Endothelial cell (in vitro differentiated cells): Measurements from ENCODE around the gene BACE2. TPM values are rescaled to one million over a fixed set of nuclear protein-coding genes. Genes with fewer than 3 reads are reported as not detected.

ENCODE experiments used
- DNase-seq: peaks from one replicate; pipeline ENCODE4 v3.0.0; 2021; ENCODE audit warnings: low spot score
- H3K27ac Mint-ChIP-seq: one replicate; pipeline ENCODE4 v1.8.0; 2021; ENCODE audit warnings: mixed read lengths, inconsistent platforms; ENCODE audit not compliant: unreplicated experiment
- H3K27me3 Mint-ChIP-seq: one replicate; pipeline ENCODE4 v1.8.0; 2021; ENCODE audit warnings: mild to moderate bottlenecking, moderate library complexity, mixed read lengths, inconsistent platforms; ENCODE audit not compliant: unreplicated experiment
- H3K36me3 Mint-ChIP-seq: one replicate; pipeline ENCODE4 v1.8.0; 2021; ENCODE audit warnings: mild to moderate bottlenecking, low read depth, mixed read lengths, inconsistent platforms; ENCODE audit not compliant: unreplicated experiment
- H3K4me1 Mint-ChIP-seq: one replicate; pipeline ENCODE4 v1.8.0; 2021; ENCODE audit warnings: mild to moderate bottlenecking, mixed read lengths, inconsistent platforms; ENCODE audit not compliant: unreplicated experiment
- H3K4me3 Mint-ChIP-seq: one replicate; pipeline ENCODE4 v1.8.0; 2021; ENCODE audit warnings: mild to moderate bottlenecking, mixed read lengths, inconsistent platforms; ENCODE audit not compliant: unreplicated experiment
- H3K9me3 Mint-ChIP-seq: one replicate; pipeline ENCODE4 v1.8.0; 2021; ENCODE audit warnings: mixed read lengths, inconsistent platforms; ENCODE audit not compliant: unreplicated experiment
- total RNA-seq: library from RNA; stranded (reverse); fragmentation: NEBNext Ultra II Directional; extraction: Animal tissue kit (Norgen Biotek cat#: 25700); gene quantifications from one replicate; pipeline ENCODE4 v1.2.1, GENCODE V29; 2021; ENCODE audit not compliant: unreplicated experiment
- TF ChIP-seq, protein P1 (sequence below): fragments of 200-600 bp; sonication (generic); IDR thresholded peaks from one replicate; pipeline ENCODE4 v1.5.0; 2021; ENCODE audit warnings: antibody characterized with exemption; ENCODE audit not compliant: unreplicated experiment

Gene BACE2
- total RNA-seq, 1 donor from 2014 or later = 151 TPM

GRCh38 chr21:41162096-41162495, 5.9 kb upstream of the BACE2 start:
- no peak overlapping the region for H3K27ac Mint-ChIP-seq
- peaks cover 8% of the 10 kb centered on the region for H3K4me1 Mint-ChIP-seq
- H3K27me3 Mint-ChIP-seq = peaks cover 4% of the 10 kb centered on the region
- DNase-seq = no peak
- H3K4me3 Mint-ChIP-seq = no peak overlapping the region
- TF ChIP-seq, protein P1, sequence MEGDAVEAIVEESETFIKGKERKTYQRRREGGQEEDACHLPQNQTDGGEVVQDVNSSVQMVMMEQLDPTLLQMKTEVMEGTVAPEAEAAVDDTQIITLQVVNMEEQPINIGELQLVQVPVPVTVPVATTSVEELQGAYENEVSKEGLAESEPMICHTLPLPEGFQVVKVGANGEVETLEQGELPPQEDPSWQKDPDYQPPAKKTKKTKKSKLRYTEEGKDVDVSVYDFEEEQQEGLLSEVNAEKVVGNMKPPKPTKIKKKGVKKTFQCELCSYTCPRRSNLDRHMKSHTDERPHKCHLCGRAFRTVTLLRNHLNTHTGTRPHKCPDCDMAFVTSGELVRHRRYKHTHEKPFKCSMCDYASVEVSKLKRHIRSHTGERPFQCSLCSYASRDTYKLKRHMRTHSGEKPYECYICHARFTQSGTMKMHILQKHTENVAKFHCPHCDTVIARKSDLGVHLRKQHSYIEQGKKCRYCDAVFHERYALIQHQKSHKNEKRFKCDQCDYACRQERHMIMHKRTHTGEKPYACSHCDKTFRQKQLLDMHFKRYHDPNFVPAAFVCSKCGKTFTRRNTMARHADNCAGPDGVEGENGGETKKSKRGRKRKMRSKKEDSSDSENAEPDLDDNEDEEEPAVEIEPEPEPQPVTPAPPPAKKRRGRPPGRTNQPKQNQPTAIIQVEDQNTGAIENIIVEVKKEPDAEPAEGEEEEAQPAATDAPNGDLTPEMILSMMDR = no peak
- H3K9me3 Mint-ChIP-seq = no peaks in the 10 kb centered on the region
- H3K36me3 Mint-ChIP-seq = peaks cover 8% of the 10 kb centered on the region

DNA sequence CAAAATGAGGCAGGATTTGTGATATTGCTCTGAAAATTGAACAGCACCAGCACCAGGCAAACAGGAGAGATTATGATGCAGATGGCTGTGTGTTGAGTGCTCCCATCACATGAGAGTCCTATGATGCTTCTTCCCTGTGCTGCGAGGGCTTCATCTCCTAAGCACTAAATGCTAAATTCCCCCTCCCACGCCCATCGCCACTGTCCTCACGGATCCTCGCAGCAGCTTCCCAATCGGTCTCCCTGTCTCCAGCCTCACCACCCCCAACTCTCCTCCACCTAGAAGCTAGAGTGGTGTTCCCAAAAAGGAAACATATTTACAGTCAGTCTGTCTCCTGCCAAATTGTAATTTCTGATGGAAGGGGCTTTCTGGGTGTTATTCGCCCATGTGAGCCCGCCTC, 4.9 kb upstream of the BACE2 start:
- H3K27ac Mint-ChIP-seq = no peak overlapping the region
- no peak overlapping the region for H3K4me3 Mint-ChIP-seq
- H3K27me3 Mint-ChIP-seq = peaks cover 4% of the 10 kb centered on the region
- no peaks in the 10 kb centered on the region for H3K9me3 Mint-ChIP-seq
- H3K36me3 Mint-ChIP-seq = peaks cover 8% of the 10 kb centered on the region
- peaks cover 8% of the 10 kb centered on the region for H3K4me1 Mint-ChIP-seq
- TF ChIP-seq, protein P1 = no peak
- no peak for DNase-seq

- Mint-ChIP-seq H3K4me1 (peaks cover 9% of the 10 kb centered on the region), H3K27ac (no peak overlapping the region), H3K9me3 (no peaks in the 10 kb centered on the region), H3K36me3 (peaks cover 3% of the 10 kb centered on the region), H3K4me3 (no peak overlapping the region), H3K27me3 (peaks cover 5% of the 10 kb centered on the region)
- TF ChIP-seq, protein P1 = no peak
- no peak for DNase-seq
Observed at GRCh38 chr21:41164052-41164451, 3.9 kb upstream of the BACE2 start.

GRCh38 chr21:41164981-41165655, 2.8 kb upstream of the BACE2 start:
- Mint-ChIP-seq H3K9me3 (no peaks in the 10 kb centered on the region), H3K4me3 (no peak overlapping the region), H3K36me3 (peaks cover 6% of the 10 kb centered on the region), H3K27ac (no peak overlapping the region), H3K27me3 (peaks cover 11% of the 10 kb centered on the region), H3K4me1 (peaks cover 18% of the 10 kb centered on the region)
- DNase-seq = no peak
- TF ChIP-seq, protein P1 = no peak

- no peak for DNase-seq
- H3K9me3 Mint-ChIP-seq = no peaks in the 10 kb centered on the region
- peaks cover 11% of the 10 kb centered on the region for H3K27me3 Mint-ChIP-seq
- H3K4me3 Mint-ChIP-seq = peak overlapping the region; percentile 86
- peaks cover 27% of the 10 kb centered on the region for H3K4me1 Mint-ChIP-seq
- TF ChIP-seq, protein P1 = no peak
- peaks cover 6% of the 10 kb centered on the region for H3K36me3 Mint-ChIP-seq
- peak overlapping the region; percentile 49 for H3K27ac Mint-ChIP-seq
Observed at GRCh38 chr21:41166884-41167283, 1.1 kb upstream of the BACE2 start.
